NB4 (cell line): ENCODE data around the gene TBC1D14.
A peak's percentile ranks its signal among the peaks of the same experiment; 100 is the strongest.
"Not testable (repeated sequence)": the region's sequence is repeated elsewhere in the genome, so short reads cannot be mapped to it uniquely, and the experiment has no call there.

Experiments used
- DNase-seq: peaks from one replicate; pipeline ENCODE4 v3.0.0; 2010; ENCODE audit warnings: low read depth
- H3K4me3 ChIP-seq: one replicate; pipeline ENCODE4 v1.5.1; 2011; ENCODE audit warnings: mild to moderate bottlenecking, low read depth, low read length, moderate library complexity
- MYC ChIP-seq: IDR thresholded peaks from 2 replicates; pipeline ENCODE4 v1.6.1; 2011; ENCODE audit warnings: low read depth, low read length
- POLR2A ChIP-seq: IDR thresholded peaks from 2 replicates; pipeline ENCODE4 v1.6.1; 2011; ENCODE audit warnings: mild to moderate bottlenecking; ENCODE audit not compliant: insufficient read length; ENCODE audit errors: extremely low read depth
- TF ChIP-seq, protein P1 (sequence below): IDR thresholded peaks from one replicate; pipeline ENCODE4 v1.5.1; 2012; ENCODE audit warnings: low read depth, low read length
- TF ChIP-seq, protein P2 (sequence below): IDR thresholded peaks from 2 replicates; pipeline ENCODE4 v1.6.1; 2011; ENCODE audit warnings: low read depth, low read length

TBC1D14 gene

DNA sequence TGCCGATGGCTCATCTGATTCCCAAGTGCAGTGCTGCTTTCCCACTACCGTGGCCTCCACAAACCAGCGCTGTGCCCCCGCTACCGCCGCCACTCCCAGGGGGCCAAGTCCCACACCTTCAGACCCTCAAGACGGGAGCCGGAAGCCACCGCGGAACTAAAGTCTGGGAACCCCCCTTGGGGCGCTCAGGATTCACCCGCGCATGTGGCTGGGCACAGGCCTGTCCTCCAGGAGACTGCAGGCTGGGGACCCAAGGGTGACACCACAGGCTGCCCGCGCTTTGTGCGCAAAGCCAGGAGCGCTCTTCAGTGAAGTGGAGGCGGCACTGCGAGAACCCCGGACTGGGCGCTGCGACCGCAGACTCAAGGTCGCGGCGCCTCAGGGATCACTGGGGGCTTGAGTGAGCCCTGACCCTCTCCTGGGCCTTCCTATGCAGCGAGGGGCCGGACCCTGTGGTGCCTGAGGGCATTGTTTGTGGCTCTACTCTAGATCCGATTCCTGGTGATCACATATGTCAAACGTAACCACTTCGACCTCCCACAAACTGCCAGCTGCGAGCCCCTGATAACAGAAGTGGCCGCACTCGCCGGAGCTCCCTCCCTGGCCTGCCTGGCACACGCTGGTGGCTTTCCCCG, 20.4 kb upstream of the TBC1D14 start:
- no peak overlapping the region for H3K4me3 ChIP-seq
- TF ChIP-seq POLR2A: no peak
- TF ChIP-seq MYC: no peak
- no peak for DNase-seq

DNA sequence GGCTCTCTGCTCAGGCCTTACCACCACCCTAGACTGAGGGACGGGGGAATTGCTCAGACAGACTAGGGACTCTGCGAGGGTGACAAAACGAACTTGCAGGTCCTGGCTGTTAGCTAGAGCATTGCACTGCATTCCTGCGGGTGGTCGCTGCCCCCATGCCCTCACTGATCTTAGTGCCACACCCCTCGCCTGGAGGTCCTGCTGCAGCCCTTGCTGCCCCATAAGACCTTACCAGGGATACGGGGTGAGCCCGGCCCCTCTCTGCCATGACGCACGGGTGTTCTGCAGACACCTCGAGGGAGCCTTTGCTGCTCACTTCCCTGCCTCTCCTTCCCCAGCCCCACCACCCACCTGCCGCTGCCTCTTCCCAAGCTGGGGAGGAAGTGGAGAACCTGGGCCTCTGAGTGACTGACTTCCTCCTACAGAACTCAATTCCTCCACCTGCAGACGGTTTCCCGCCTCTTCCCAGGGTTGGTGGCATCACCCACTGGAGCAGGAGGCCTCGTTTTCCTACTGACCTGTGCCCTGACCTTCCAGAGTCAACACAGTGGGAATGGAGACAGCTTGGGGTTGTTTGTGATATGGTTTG, 19.8 kb upstream of the TBC1D14 start:
- no peak for TF ChIP-seq POLR2A
- TF ChIP-seq, protein P1, sequence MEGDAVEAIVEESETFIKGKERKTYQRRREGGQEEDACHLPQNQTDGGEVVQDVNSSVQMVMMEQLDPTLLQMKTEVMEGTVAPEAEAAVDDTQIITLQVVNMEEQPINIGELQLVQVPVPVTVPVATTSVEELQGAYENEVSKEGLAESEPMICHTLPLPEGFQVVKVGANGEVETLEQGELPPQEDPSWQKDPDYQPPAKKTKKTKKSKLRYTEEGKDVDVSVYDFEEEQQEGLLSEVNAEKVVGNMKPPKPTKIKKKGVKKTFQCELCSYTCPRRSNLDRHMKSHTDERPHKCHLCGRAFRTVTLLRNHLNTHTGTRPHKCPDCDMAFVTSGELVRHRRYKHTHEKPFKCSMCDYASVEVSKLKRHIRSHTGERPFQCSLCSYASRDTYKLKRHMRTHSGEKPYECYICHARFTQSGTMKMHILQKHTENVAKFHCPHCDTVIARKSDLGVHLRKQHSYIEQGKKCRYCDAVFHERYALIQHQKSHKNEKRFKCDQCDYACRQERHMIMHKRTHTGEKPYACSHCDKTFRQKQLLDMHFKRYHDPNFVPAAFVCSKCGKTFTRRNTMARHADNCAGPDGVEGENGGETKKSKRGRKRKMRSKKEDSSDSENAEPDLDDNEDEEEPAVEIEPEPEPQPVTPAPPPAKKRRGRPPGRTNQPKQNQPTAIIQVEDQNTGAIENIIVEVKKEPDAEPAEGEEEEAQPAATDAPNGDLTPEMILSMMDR: no peak
- TF ChIP-seq, protein P2, sequence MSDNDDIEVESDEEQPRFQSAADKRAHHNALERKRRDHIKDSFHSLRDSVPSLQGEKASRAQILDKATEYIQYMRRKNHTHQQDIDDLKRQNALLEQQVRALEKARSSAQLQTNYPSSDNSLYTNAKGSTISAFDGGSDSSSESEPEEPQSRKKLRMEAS: no peak
- no peak for TF ChIP-seq MYC
- no peak for DNase-seq
- no peak overlapping the region for H3K4me3 ChIP-seq

DNA sequence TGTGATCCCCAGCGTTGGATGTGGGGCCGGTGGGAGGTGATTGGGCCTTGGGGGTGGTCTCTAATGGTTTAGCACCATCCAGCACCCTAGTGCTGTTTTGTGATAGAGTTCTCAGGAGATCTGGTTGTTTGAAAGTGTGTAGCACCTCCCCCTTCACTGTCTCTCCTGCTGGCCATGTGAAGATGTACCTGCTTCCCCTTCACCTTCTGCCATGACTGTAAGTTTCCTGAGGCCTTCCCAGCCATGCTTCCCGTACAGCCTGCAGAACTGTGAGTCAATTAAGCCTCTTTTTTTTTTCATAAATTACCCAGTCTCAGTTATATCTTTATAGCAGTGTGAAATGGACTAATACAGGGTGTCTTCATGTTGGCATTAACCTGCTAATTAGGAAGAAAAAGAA, 19.3 kb upstream of the TBC1D14 start:
- no peak overlapping the region for H3K4me3 ChIP-seq
- TF ChIP-seq, protein P2: no peak
- TF ChIP-seq POLR2A (no peak), MYC (no peak)
- TF ChIP-seq, protein P1: no peak
- DNase-seq: no peak

DNA sequence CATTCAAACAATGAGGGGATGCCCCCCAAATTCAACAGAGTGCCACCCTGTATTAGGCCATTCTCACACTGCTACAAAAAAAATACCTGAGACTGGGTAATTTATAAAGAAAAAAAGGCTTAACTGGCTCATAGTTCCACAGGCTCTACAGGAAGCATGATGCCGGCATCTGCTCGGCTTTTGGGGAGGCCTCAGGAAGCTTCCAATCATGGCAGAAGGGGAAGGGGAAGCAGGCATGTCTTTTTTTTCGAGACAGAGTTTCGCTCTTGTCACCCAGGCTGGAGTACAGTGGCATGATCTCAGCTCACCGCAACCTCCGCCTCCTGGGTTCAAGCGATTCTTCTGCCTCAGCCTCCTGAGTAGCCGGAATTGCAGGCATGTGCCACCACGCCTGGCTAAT, 18.7 kb upstream of the TBC1D14 start:
- not testable (repeated sequence) for H3K4me3 ChIP-seq, DNase-seq

DNA sequence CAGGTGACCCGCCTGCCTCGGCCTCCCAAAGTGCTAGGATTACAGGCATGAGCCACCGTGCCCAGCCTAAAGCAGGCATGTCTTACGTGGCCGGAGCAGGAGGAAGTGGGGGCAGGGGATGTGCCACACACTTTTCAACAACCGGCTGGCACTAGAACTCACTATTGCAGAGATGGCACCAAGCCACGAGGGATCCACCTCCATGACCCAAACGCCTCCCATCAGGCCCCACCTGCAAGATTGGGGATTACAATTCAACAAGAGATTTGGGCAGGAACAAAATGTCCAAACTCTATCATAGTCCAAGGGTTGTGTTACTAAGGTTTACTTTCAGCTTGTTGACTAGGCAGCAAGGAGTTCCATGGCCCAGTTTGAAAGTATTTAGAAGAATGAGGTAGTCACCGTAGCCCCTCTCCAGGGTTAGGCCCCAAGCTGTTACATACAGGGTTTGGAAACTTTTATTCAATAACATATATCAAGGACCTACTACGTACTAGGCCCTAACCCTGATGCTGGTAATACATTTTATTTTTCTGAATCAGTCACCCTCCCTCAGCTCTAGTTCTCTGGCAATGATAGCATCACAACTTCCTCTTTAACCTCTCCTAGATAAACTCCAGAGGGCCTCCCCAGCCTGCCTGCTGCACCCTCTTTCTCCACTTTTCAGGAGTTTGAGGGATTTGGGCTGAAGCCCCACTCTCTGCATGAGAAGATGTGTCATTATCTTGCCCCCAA, 18.0 kb upstream of the TBC1D14 start:
- TF ChIP-seq MYC (no peak), POLR2A (no peak)
- TF ChIP-seq, protein P2: no peak
- TF ChIP-seq, protein P1: no peak
- H3K4me3 ChIP-seq: peak overlapping the region; percentile 11
- peak; percentile 77 for DNase-seq

DNA sequence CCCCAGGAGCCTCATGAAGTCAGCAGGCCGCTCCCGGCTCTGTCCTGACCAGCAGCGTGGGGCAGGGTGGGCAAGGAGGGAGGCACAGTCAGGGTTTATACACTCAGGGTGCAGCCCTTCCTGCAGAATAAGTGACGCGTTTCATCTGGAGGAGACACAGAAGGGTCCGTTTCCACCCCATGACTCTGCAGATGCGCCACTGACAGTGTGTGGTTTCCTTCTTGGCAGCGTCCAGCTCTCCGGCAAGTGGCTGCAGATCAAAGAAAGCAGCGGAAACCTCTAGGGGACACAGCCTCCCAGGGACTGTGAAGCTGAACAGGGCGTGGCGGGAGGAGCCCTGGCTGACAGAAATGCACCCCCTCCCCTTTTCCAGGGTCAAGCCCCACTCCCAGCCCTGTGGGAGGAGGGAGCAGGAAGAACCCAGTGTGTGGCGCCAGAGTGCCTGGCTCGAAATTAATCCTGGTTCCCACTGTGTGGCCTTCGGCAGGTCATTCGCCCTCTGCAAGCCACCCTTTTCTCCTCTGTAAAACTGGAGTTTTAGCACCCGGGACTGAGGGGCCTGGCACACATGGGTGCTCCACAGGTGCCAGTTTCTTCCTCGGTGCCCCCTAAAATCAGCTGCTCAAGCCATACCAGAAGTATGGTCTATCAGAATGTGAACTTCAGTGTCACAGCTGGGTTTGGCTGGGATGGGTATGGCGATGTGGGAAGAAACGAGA, 17.3 kb upstream of the TBC1D14 start:
- TF ChIP-seq, protein P2: peak; percentile 76
- TF ChIP-seq POLR2A (no peak), MYC (no peak)
- TF ChIP-seq, protein P1: peak; percentile 46
- DNase-seq: peak; percentile 97
- peak overlapping the region; percentile 14 for H3K4me3 ChIP-seq
